GM21825 (cell line): ENCODE results near the gene IMMP2L.

ENCODE experiments used
- ATAC-seq: cut with Tn5 transposase; IDR thresholded peaks from one replicate; pipeline ENCODE4 v1.9.1; 2021; ENCODE audit warnings: mild to moderate bottlenecking, moderate library complexity; ENCODE audit not compliant: unreplicated experiment

The IMMP2L gene

DNA sequence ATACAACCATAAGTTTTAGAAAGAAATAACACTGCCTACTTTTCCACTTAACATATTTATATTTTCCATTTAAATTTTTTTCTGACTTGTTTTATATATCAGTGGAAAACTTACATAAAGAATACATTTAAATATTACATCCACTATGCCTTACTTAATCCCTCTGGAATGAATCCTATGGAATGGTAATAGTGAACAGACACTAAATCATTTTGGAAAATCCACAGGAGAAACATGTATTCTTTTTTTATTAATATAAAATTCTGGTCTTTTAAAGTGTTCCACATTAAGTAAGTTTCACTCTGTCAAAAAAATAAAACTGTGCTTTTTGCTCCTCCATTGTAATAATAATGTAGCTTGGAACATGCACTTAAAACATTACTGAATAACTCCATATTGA lies 708.1 kb downstream of the IMMP2L start:
- no peak for ATAC-seq

DNA sequence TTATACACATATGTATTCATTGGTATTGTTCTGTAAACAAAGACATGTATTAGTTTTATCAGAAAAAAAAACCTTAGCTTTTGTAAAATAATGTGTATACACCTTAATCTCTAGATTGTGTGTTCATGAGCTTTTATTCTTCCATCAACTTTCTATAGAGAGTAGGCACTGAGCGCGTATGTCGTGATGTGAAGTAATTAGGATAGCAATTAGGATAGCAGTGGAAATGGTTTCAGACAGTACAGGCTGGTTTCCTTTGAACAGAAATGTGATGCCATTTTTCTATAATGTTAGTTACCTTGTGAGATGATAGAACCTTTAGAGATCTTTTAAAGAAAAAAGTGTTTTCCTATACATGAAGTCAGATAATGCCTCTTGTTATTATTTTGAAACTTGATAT lies 709.0 kb downstream of the IMMP2L start:
- no peak for ATAC-seq

DNA sequence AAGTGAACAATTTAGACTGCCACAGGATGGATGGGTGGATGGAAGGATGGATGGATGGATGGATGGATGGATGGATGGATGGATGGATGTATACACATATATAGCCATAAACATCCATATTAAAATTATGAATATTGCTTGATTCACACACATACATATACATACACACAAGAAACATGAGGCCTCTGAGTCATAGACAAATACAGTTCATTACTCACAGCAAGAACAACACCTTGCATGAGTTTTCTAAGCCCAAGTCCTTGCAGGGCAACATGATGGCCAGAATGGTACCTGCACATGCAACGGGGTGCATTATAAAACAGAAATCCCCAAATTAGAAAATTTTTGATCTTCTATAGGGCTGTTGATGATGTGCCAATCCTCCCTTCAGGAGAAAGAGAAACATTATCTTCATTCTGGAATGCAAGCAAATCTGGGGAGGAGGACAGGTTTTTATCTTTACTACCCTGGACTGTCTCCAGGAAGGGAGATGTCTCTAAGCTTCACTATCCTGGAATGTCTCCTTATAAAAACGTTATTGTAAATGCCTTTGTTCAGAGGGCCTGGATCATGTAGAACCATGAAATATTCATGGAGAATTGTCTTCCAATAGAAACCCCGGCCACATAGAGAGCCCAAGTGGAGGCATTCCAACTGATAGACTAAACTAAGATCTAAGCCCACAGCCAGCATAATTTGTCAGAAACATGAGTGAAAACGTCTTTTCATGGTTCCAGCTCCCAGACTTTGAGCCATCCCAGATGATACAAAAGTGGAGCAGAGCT lies 709.9 kb downstream of the IMMP2L start:
- no peak for ATAC-seq

DNA sequence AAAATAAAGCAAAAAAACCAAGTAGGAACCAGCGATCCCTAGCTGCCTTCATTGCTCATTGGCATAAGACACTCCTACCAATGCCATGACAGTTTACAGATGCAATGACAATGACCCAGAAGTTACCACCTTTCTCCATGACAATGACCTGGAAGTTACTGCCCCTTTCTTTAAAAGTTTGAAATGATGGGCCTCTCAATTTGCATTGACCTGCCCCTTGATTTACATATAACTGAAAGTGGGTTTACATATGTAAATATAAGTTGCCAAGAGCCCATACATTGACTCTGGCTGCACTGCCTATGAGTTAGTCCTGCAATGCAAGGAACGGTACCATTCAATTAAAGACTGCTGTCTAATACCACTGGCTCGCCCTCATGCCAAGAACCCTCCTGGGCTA lies 712.1 kb downstream of the IMMP2L start:
- ATAC-seq, result no peak

DNA sequence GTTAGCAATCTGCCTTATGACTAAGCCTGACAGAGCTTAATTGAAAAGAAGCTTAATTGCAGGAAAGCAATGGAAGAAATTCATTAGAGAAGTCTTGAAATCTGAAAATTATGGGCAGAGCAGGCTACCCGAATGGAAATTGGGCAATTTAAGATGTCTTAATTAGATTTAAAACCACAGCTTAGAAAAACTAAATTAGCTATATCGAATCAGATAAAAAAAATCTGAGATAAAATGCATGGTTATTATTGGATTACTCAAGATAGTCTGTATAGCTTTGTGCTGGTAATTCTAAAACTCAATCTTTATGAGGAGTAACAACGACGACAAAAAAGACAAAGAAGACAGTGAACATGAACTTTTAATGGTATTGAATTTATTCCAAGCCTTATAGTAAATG lies 719.5 kb downstream of the IMMP2L start:
- ATAC-seq, result no peak

DNA sequence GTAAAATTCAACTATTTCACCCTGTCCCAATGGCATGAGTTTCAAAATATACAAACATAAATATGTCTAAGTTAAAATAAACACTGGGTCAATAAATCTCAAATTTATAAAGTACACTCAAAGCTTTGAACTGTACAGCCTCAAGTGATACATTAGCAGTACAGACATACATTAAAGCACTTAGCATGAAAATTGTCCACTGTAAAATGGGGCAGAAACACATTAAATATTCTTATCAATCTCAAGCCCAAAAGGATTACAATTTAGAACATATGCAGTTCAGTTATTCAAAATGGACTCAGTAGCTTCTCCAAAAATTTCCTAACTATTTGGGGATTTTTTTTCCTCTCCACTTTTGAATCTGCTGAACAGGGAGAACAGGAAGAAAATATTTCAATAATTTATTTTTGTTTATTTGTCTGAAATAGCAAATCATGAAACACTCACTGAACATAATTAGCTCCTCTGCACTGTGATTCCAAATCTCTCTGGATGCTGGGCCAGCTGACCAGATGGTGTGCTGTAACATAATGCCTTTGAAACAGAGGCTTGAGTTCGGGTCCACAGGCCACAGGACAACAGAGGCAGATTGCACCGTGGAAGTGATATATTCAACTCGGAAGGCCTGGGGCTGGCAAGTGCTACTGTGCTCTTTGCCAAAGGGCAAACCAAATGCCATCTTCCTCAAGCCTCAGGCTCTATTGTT lies 720.3 kb downstream of the IMMP2L start:
- no peak for ATAC-seq

DNA sequence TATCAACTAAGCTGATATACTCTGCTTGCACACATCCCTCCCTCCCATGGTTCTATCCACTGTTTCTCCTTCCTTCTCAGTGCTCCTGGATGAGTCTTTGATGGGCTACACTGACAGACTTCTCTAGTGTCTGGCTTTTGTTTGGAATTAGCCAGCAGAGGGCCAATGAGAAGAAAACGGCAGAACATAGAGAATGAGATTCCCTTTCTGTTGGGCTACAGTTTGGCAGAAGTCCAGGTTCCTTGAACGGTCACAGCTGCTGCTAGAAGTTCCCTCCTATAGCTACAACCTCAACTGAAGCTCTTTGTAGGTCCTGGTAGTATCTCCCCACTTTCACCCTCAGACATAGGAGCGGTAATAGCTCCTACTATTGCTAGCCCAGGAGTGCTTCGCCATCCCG lies 722.4 kb downstream of the IMMP2L start:
- no peak for ATAC-seq

DNA sequence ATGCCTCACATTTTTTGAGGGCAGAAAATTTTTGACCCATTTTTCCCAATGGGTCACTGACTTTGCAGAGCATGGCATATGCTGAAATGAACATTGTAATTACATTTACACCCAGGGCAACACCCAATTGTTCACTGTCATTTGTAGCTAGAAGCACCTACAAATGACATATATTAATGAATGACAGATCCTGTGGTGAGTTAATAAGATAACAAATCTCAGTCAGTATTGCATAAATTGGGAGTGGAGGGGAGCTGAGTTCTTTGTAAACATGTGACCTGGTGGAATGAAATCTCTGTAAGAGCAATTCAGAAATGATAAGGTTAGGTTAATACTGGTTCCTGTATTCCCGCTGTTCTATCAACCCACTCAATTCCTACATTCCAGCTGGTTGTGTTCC lies 726.4 kb downstream of the IMMP2L start:
- ATAC-seq, result no peak

DNA sequence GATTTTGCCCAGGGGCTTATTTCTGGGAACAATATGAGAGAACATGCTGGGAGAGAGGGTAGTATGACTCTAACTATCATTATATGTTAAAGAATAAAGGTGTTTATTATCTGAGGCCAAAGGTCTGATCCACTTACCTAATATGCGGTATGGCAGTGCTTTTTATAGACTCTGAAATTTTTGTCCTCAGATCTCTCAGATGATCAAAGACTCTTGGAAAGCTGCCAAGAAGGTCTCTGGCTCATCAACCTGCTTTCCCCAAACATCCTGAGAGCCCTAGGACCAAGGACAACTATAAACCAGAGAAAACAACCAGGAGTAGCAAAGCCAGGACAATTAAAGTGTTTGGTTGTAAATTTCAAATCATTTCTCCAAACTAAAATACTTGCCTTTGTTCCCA lies 727.1 kb downstream of the IMMP2L start:
- ATAC-seq, result no peak

DNA sequence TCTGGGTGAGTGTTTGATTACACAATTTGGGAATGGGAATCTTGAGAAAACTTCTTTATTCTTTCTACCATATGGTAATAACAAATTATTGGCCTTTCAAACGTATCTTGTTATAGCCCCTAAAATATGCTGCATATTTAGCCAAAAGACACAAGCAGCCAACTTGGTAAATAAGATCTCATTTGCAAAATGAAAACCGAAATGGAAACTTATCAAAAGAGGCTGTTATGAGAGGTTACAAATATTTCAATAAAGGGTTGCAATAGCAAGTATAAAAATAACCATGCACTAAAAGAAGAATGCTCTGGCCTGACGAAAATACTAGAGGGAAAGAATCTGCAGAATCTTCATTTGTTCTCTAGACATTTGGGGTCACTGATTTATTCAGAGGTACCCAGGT lies 730.9 kb downstream of the IMMP2L start:
- ATAC-seq, result no peak

DNA sequence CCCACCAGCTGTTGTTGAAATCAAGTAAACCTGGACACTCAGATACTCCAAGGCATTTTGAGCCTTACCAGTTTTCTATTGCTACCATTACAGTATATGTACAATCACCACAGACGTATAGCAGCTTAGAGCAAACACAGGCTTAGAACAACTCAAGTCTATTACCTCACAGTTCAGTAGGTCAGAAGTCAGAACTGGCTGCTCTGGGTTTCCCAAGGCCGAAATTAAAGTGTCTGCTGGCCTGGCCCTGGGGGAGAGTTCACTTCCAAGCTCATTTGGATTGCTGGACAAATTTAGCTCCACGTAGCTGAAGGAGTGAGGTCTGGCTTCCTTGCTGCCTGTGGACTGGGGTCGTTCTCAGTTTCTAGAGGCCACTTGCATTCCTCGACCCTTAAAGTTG lies 731.5 kb downstream of the IMMP2L start:
- ATAC-seq, result no peak

DNA sequence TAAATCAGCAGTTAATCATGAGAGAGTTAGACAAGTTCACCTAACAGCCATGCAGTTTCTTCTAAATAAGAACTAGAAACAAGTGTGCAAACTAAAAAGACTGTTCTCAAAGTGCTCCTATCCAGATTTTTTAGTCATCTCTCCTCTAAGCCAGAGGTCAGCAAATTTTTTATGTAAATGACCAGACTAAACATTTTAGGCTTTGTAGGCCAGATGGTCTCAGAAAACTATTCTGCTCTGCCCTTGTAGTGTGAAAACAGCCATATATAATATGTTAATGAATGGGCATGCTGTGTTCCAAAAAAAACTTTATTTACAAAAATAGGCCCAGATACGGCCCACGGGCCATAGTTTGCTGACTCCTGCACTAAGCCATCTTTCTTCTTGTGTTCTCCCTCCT lies 734.4 kb downstream of the IMMP2L start:
- no peak for ATAC-seq

DNA sequence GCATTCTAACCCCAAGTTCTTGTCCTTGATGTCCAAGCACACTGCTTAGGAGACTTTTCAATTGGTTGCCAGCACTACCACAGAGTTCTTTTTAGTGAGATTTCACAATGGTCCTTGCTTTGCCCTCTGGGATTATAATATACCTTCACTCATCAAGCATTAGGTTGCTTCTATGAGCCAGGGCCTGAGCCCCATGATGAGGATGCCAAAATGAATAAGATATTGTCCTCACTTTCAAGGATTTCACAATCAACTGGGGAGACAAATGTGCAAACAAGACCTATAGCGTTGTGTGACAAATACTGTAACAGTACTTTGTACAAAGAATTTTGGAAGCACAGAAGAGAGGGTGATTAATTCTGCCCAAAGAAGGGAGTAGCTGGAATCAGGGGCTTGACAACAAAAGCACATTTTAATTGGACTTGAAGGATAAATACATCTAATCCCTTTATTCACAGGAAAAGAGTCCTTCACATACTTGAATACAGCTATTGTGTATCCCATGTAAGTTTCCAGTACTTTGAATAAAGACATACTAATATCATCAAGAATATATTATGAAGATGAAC lies 734.9 kb downstream of the IMMP2L start:
- no peak for ATAC-seq

DNA sequence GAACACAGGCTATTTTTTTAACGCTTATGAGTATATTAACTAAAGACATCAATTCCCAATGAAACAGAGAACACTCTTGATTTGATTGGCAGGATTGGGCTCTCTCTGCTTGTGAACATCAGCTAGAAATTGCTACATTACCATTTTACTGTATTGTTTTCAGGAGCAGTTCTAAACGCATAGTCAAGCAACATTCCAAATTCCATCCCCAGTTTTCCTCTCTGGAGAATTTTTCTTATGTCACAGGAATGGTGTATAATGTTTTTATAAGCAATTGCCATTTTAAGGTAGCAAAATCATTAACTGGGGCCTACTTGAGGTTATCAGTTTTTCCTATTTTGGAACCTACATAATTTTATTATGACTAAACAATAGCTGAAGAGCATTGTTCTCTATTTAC lies 748.3 kb downstream of the IMMP2L start:
- ATAC-seq, result no peak

DNA sequence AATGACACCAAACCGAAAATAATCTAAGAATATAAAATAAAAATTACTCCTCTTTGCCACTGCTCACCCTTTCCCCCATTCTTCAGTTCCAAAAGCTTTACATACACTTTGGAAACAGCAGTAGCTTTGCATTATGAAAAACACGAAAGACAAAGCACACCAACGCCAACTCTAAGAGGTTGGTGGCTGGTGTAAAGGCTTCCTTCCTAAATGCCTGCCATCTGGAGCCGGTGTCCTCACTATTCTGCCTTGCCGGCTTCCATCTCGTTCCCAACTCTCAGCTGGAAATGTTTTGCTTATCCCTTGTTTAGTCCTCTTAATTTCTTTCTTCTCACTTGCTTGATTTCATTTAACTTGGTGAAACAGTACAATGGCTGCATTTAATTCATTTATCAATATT lies 752.5 kb downstream of the IMMP2L start:
- no peak for ATAC-seq

DNA sequence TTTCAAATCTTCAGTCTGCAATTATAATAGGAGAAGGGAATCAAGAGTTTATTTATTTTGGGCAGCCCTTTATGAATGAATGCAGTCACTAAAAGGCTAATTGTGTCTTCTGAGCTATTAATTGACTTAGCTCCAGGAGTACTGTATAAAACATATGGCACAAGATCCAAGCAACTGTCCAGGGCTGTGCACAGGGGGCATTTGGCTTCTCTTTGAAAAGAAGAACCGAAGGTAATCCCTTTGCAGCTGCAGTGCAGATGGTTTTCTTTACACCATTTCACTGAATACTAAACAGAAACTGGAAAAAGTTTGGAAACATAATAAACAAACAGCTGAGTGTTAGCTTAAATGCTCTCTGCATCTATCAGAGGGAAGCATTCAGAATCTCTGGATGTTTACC lies 753.9 kb downstream of the IMMP2L start:
- no peak for ATAC-seq

DNA sequence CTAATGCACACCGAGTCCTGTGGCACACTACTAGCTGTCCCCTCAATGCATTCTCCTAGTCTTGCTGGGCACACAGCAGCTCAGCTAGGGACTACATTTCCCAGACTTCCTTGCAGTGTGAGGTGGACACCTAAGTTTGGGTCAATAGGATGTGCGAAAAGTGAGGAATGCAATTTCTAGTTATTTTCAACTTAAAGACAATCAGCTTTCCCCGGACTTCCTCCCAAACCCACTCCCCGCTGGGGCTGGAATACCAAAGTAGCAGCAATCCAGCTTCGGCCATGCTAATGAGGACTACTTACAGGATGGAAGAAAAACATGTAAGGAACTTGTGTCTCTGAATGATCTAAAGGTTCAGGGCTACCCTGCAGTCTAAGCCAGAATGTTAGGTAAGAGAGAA lies 757.8 kb downstream of the IMMP2L start:
- no peak for ATAC-seq

DNA sequence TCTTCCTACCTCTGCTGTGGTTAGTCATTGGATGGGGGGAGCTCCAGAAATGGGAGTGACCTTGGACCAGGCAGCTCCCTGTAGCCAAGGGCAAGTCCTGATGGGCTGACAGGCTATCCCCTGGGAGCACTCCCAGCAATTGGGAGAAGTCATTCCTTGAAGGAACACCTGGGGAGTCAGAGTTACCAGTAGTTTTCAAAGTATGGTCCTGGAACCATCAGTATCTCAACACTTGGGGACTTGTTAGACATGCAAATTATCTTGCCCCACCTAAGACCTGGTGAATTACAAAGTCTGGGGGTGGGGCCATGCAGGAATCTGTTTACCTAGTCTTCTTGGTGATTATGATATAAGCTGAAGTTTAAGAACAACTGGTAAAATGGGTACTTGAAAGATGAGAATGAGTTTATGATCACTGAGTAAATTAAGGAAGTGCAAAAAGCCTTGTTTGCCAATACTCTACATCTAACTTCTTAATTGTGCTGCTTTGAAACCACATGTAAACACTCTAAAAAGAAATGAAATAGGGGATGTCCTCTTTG lies 758.6 kb downstream of the IMMP2L start:
- ATAC-seq, result no peak

DNA sequence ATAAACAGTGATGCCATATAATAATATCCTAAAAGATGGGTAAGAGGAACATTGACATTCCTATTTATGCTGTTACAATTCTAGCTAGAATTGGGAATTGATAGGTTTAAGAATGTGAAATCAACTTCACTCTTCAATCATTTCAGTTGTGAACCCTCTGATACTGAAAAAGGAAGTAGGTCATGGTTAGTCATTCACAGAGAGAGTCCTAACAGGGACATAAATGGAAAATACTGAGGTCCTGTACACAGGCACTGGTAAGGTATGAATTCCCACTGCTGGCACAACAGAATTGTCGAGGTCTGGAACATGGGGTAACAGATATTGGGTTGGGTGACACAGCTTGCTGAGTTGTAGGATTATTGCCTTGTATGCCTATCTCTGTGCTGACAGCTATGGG lies 760.8 kb downstream of the IMMP2L start:
- ATAC-seq, result peak; percentile 70

DNA sequence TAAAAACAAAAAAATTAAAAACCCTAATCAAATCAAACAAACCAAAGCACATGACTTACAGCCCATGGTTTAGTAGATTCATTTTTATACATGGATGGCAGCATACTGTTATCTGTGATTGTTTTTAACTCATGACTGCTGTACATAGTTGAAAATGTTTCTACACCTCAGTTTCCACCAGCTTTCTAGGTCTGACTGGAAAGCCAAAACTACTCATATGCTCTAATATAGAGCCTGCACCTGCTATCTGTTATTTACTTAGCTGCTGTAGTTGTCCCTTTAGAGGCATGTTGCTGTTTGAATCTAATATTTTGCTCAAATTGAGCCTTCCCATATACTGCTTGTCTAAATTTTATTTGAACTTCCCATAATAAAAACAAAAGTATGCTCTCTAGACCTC lies 761.3 kb downstream of the IMMP2L start:
- no peak for ATAC-seq

DNA sequence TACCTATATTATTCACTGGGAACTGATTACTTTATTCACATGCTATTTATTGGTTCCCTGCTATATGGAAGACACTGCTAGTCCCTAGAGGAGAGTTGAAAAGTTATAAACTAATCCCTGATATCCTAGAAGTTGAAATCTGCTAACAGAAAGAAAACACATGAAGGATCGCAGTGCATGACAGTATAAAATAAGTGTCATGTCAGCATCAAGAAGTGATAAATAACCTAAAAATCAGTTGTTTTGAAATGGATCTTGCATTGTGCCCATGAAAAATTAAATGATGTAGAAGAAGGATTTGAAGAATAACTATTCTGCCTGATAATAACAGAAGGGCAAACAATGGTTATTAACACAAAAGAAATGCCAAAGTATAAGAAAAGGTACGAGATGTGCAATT lies 764.6 kb downstream of the IMMP2L start:
- no peak for ATAC-seq

DNA sequence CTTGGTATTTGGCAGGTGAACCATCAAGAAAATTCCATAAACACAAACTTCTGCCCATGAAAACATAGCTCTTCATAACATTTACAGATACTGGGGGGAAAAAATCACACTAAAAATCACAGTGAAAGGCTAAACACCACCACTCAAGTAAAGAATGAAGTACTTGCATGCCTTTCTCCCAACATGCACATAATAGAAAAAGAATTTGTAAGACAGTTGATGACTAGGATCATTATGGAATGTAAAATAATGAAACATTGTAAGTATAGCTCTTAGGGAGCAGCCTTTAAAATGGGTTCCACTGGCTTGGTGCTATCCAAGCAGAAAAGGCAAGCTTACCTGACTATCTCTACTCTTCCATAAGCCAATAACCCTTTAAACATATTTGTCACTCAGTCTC lies 771.3 kb downstream of the IMMP2L start:
- no peak for ATAC-seq
